NCI-H524 treated with DMSO at 0.1 percent for 48 hours (cell line): ENCODE data around the gene CTNNA2.

Source experiments
- DNase-seq: peaks from one replicate; lab custom pipeline; 2025; lab: John Stamatoyannopoulos, UW

The CTNNA2 gene

DNA sequence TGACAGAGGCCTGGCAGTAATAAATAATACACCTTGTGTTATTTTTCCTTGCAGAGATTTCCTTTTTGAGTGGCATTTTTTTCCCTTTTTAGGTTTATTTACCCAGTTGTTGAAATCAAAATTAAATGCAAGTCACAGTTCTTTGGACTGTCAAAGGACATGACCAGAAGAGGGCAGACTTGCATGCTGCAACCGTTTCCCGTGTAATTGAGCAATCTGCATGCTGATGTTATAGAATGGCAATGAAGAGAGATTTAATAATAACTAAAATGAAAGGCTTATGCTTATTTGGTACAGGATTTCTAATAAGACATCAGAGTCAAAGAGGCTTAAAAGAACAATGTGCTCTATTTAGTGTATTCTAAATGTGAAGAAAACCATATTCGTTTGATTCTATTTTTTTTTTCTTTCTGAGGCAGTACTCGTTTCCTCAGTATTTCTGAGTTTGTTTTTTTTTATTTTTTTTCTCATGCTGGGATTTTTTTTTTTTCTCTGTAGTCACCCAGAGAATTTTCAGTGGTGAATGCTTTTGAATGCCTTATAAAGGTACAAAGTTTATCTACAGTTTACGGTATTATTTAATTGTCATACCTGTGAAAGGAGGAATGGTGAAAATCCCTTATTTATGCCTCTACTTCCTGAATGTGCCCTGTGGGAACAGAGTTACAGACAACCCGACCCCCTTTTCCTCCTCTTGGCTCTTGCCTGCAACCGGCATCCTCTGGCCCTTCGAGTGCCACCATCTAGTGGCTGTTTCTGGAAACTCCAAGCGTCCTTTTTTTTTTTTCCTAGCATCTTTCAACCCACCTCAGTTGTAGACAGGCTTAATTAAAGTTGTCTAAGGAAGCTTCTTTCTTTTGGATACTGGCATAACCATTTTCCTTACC lies 423.2 kb downstream of the CTNNA2 start:
- DNase-seq, result peak; percentile 12

DNA sequence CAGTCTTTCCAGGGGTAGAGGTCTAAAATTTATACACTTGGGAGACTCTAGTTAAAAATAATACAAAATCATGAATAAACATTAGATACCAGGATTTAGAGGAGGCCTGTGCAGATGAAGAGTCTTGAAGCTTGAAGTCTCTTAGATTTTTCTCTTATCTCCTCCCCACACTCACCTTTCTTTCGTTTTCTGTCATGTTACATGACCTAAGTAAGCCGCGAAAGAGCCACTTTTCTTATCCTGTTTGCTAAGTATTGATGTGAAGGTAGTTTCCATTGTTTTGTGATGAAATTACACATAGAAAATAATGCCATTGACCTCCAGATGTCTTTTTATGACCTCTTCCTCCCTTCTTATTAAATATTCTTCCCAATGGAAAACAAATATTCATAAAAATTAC lies 423.9 kb downstream of the CTNNA2 start:
- no peak for DNase-seq

DNA sequence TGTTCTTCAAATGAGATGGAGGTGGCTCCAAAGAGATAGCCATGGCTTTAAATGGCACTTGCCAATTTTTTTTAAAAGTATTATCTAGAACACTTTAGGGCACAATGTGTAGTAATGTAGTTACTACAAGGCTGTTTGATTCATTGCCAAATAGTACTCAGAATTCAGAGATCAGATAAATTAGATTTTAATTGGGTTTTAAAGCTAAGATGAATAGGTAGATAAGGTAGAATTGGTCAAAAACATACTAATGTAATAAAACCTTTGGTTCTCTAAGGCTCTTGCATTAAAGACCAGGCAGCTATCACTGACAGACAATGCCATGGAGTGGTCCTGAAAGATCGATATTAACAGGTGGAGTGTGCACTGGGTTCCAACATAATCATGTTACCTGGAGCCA lies 425.8 kb downstream of the CTNNA2 start:
- no peak for DNase-seq

DNA sequence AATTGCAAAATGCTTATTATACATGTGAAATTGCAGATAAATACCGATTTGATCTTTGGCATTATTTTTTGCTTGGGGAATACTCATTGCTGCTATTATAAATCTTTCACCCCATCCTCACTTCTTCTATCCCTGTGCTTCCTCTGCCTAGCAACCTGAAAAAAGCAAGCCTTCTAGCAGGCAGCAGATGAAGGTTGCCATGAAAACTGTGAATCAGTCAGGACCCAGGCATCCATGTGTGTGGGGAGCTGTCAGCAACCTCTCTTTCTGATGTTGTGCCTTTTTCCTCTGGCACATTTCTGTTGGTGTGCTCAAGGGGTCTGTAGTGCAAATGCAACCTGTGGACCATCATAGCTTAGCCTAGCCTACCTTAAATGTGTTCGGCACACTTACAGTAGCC lies 427.5 kb downstream of the CTNNA2 start:
- DNase-seq, result no peak

DNA sequence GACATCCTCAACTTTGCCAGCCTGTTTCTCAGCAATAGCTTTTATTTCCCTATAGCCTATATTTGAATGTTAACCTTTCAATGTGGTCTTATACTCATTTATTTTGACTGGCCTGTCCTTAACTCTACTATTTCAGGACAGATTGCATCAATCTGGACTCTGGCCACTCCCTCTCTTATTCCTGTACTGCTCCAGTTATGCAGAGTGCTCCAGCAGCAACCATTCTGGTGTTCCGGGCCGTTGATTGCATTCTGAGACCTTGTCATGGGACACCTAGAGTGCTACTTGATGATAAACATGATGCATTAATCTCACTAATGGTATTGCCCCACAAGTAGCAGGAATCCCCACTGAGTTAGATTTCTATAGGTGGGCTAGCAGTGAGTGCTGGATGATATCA lies 428.3 kb downstream of the CTNNA2 start:
- no peak for DNase-seq

DNA sequence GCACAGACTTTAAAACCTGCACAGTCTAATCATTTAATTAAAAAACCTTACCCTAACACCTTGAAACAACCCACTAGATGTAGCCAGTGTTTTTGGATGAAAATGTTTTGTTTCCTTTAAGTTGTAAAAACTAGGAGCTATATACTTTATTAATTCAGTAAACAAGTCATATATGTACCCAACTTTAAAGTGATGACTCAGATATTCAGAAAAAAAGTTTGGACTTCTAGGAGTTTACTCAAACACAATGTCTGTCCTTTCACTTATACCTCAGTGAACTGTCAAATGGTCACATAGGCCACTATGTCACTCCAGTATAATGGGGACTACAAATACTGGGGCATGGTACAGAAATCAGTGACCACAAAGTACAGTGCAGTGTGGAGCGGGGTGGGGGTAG lies 431.4 kb downstream of the CTNNA2 start:
- DNase-seq, result no peak

DNA sequence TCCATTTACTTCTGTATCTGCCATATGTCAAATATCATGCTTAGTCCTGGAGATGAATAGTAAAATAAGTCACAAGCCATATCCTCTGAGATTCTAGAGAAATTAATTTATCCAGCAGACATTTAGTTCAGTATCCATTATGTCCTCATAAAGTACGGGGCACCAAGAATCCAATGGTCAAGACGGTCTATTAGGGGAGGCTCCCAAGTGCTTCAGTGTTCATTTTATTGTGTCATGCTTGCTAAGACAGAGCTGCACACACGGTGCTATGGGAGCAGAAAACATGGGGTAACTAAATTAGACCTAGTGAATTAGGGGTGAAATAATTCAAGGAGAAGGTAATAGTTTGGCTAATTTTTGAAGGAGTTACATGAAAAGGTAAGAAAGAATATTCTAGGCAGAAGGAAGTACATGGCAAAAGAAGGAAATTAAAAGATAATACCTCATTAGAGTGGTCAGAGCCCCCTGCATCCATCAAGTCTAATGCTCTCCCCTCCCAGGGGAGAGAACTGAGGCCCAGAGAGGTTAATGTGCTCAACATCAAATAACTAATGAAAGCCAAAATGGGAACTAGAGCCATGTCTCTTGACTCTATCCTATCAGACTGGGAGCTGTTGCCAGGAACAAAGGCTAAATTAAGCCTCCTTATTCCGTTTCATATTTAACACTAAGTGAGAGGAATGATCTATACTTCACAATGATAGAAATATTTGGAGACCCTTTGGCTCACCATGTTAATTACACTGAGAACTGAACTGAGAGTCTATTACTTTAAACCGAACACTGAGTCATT lies 433.0 kb downstream of the CTNNA2 start:
- no peak for DNase-seq

DNA sequence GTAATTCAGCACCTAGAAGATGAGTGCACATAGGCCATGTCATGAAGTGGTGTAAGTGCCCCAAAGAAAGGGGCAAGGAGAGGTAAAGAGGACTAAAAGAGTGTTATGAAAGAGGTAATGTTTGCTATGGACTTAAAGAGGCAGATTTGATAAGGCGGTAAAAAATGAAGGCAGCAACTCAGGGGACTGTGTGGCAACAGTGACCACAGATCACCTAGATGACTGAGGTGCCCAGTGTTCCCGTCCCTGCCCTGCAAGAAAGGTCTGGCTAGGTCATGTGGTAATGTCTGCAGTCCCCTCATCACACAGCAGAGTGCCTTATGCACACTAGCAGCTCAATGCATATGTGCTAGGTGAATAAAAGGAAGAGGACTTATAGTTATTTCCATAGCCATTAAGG lies 434.9 kb downstream of the CTNNA2 start:
- no peak for DNase-seq

DNA sequence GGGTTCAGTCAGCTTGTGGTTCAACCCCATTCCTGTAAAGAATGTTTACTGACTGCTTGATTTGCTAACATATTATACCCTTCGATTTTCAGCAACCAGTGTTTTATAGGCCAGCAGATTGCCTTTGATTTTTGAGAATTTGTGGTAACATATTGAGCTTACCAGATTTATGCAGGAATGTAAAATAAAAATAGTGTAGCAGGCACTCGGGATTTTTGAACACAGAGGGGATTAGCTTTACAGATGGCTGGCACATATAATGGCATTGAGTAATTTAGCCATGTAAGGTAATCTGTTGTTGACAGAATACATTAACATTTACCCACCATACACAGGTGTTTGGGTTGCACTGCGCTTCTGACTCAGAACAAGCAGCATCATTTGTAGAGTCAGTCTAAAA lies 437.7 kb downstream of the CTNNA2 start:
- peak; percentile 22 for DNase-seq

DNA sequence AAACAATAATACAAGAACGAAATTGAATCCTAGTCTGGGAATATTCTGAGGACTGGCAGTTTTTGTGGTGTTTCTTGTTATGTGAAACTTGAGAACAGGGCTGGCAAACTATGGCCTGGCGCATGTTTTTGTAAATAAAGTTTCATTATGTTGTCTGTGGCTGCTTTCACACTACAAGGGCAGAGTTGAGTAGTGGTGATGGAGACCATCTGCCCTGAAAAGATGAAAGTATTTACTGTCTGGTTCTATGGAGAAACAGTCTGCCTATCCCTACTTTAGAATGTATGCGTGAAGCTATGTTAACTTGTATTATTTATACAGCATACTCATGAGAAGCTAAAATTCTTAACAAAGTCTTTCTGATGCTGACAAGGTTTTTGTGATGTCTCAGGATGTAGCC lies 439.8 kb downstream of the CTNNA2 start:
- DNase-seq, result no peak

DNA sequence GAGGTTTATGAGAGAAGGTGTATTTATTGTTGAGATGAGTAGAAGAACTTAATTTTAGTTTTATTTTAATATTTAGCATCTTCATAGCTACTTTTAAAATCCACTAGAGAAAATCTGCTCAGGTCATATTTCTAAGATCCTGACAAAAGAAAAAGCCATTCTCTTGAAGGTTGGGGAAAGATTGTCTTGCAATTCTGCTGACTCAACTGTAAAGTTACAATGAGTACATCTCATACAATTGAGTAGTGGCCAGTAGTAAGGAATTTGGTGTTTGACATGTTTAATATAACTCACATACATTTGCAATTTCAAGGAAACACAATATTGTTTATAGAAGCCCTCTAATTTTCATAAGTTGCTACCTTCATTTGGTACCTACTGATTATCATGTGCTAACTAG lies 447.2 kb downstream of the CTNNA2 start:
- DNase-seq, result no peak

DNA sequence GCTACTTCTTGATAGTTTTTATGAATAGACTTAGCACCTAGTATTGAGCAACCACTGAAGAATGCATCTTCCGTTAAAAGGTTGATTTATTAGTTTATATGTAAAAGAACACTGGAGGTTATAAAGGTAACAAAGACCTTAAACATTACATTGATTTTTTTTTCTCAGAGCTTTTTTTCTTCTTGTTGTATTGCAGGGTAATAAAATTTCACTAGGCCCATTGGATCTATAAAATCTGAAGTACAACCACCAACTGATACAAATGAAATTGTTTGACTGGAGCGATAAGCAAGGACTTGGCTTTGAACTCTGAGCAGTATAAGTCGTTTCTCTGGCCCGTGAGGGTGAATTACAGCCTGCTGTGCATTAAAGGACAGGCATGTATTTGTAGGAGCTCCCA lies 447.7 kb downstream of the CTNNA2 start:
- no peak for DNase-seq

DNA sequence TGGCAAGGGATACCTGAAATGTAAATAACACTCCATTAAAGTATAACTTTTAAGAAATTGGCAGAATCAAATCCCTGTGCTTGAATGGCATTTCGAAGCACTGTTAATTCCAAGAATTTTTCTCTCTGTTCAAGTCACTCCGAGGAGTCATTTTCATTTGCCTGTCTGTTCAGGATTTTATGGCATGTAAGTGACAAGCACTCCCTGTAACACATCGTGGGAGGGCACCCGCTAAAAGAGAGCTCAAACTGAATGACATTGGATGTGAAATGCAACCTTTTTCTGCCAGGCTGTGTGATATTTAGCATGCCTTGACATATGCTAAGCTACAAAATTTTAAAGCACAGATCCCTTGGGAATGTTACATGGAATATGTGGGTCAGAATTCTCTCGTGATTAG lies 452.1 kb downstream of the CTNNA2 start:
- DNase-seq, result no peak

DNA sequence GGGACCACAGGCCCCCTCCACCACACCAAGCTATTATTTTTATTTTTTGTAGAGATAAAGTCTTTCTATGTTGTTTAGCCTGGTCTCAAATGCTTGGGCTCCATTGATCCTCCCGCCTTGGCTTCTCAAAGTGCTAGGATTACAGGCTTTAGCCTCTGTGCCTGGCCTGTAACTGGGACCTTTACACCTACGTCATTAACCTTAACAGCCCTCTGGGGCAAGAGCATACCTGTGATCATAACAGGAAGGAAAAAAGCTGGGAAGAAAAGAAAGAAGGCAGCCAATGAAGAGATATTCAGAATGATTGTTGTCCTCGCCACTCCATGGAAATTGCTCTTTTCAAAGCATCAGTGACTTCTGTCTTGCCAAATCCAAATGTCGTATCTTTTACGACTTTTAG lies 453.5 kb downstream of the CTNNA2 start:
- no peak for DNase-seq

DNA sequence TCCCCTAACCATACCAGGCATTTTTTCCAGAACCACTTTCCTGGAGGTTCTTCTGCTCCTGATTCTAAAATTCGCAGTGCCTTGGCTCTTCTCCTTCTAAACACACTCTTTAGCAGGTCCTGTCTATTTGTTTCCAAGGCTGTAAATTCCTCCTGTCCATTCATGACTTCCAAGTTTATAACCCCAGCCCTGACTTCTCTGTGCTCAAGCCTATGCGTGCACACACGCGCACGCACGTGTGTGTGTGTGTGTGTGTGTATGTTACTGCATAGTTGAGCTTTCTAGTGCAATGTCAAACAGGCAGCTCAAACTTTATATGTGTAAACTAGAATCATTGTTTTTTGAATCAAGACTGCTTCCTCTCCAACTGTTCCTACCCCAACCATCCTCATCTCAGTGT lies 454.0 kb downstream of the CTNNA2 start:
- no peak for DNase-seq

DNA sequence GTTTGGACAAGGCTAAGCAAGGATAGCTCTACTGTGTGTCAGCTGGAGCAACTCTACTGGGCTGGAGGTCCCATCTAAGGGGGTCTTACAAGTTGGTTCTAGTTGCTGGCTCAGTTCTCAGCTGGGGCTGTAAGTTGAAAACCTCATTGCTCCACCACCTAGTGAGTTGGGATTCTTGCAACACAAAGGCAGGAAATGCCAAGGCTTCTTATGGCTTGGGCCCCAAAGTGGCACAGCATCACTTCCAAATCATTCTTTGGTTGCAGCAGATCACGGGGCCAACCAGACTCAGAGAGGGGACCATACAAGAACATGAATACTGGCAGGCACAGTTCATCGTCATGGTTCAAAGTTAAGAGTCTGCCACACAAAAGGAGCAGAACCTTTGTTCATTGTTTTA lies 459.0 kb downstream of the CTNNA2 start:
- no peak for DNase-seq

DNA sequence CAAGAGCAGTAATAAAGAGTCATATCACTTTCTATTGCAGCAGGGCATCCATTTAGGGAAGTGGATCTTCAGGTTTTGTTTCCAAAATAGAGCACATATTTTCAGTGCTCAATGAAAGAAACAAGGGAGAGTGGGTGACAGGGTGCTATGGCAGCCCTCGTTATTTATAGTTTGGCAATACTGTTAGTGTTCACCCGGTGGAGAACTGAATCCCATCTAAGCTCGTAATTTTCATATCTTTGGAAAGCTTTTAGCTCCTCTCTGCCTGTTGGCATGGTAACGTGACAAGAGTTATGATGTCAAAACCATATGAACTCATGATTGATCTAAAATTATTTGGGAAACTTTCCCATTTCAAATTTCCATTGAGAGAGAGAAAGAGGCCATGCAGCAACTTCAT lies 459.8 kb downstream of the CTNNA2 start:
- no peak for DNase-seq

DNA sequence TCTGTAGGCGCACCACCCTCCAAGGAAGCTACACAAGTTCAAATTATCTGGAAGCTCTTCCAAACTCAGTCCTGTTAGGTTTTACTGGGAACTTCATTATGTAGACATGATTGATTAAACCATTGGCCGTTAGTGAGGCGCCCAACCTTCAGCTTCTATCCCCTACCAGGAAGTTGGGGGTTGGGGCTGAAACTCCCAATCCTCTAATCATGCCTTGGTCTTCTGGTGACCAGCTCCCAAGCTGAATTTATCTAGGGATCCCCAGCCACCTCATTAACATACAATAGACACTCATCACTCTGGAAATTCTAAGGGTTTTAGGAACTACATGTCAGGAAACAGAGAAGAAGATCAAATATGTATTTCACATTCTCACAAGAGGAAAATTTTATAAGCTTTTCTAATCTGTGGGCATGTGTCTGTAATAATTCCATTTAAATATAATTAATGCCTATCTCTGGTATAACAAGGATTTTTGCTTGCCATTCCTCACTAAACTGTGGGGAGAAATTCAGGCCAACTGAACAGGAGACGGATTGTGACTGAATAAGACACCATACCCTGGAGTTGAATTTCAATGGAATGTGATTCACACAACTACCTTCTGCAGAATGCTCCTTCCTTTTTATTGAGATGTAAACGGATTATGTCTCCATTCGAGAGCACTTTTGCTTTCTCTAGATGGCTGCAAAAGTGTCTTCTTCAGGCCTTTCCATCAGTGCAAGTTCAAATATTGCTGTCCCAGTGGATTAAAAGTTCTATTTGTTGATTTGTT lies 463.1 kb downstream of the CTNNA2 start:
- DNase-seq, result no peak

DNA sequence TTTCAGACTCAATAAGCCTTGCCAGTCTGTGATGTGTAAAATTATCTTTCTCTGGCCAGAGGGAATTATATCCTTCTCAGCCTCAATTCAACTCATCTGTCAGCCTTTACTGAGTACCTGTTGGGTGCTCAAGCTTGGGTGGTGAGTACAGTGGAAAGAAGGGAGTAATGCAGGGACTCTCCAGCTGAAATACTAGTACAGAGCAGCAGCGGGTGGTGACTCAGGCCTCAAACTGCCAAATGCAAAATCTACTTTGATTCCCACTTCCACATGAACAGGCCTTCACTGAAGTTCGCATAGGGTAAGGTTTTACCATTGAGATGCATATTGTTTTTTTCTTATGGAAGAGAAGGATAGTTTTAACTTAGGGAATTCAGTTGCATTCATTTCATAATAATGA lies 464.9 kb downstream of the CTNNA2 start:
- DNase-seq, result no peak

DNA sequence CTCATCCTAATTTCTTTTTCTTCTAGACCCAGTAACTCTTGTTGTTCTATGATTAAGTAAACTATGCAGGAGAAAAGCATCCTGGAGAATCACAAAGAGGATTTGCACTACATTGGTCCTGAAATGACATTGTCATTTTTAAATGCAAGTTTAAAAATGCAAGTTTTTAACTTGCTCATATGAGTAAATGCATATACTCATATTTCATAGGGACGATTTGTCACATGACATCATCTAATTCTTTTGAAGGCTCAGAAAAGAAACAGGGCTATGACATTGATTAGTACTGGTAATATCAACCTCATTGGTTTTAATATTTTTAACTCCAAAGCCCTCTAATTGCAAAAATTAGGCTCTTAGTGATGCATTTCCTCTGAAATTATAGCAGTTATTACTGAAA lies 467.3 kb downstream of the CTNNA2 start:
- DNase-seq, result no peak

DNA sequence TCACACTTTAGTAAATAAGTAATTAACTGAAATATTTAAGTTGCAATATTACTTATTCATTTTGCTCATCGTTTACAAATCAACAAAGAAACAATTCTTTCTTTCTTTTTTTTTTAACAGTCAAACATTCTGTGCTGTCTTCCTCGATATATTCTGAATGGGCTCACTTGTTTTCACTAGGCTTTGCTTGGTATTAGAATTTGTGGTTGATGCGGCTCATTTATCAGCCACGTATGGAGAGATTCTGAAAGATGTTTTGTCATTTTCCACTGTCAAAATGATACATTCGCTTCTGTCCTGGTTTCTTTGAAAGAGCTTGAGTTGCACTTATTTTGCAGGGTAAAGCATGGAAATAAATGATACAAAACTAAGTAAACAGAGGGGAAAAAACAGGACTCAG lies 468.0 kb downstream of the CTNNA2 start:
- no peak for DNase-seq

DNA sequence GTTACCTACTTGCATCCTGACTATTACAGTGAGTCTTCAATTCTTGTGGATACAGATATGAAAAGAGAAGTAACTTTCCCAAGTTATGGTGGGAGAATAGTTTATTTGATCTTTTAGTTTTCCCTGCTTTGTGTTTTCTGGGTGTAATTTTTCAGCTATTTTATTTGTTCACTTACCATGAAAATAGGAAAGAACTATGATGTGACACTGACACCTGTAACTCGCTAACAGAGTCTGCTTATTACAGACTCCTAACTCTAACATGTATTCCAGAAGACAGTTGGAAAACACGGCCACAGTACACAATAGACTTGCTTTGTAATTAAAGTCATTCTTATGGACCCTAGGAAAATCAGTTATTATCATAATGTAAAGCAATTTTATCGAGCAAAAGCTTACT lies 468.5 kb downstream of the CTNNA2 start:
- DNase-seq, result no peak

DNA sequence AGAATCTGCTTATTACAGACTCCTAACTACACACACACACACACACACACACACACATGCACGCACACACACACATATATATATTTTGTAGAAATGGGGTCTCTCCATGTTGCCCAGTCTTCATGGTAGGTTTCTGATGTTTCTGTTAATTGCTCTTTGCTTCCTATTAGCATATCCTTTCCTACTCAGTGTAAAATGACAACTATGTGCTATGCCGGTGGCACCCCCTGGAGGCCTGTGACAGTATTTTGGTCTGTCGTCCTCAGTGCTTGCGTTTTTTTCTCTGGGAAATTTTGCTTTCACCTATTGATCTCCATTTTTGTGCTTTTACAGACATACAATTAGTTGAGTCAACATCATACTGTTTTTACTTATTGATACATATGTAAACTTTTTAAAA lies 469.6 kb downstream of the CTNNA2 start:
- no peak for DNase-seq
